Astrocyte (in vitro differentiated cells and primary cell): ENCODE measurements around the gene FLT3. TPM values are rescaled to one million over a fixed set of nuclear protein-coding genes. Genes with fewer than 3 reads are reported as not detected.

Source experiments
- DNase-seq: peaks from one replicate; pipeline ENCODE4 v3.0.0-alpha.2; 2010; ENCODE audit warnings: low read depth
- FAIRE-seq: peaks from 2 replicates; lab custom pipeline; 2011; peaks lifted over from hg19 to GRCh38; lab: Jason Lieb, UNC
- H2AFZ ChIP-seq: 2 replicates; pipeline ENCODE4 v1.6.0; 2012; ENCODE audit warnings: low read depth, low read length, inconsistent platforms
- H3K27ac ChIP-seq: 2 replicates; pipeline ENCODE4 v1.5.1; 2011; ENCODE audit warnings: low read depth, low read length, inconsistent platforms
- H3K27me3 ChIP-seq: 2 replicates; pipeline ENCODE4 v1.6.0; 2011; ENCODE audit warnings: low read length, inconsistent platforms; ENCODE audit not compliant: insufficient read depth
- H3K36me3 ChIP-seq: 2 replicates; pipeline ENCODE4 v1.5.1; 2011; ENCODE audit warnings: low read length, inconsistent platforms; ENCODE audit not compliant: insufficient read depth
- H3K4me1 ChIP-seq: 2 replicates; pipeline ENCODE4 v1.5.1; 2011; ENCODE audit warnings: low read length, inconsistent platforms; ENCODE audit not compliant: insufficient read depth
- H3K4me2 ChIP-seq: 2 replicates; pipeline ENCODE4 v1.6.0; 2012; ENCODE audit warnings: low read length, inconsistent platforms
- H3K4me3 ChIP-seq: 2 replicates; pipeline ENCODE4 v1.5.1; 2011; ENCODE audit warnings: low read depth, mild to moderate bottlenecking, low read length, inconsistent platforms; ENCODE audit not compliant: insufficient read depth
- H3K79me2 ChIP-seq: 2 replicates; pipeline ENCODE4 v1.6.0; 2012; ENCODE audit warnings: mild to moderate bottlenecking, low read length, inconsistent platforms; ENCODE audit not compliant: insufficient read depth
- H3K9ac ChIP-seq: 2 replicates; pipeline ENCODE4 v1.6.0; 2012; ENCODE audit warnings: mild to moderate bottlenecking, low read length, inconsistent platforms
- H3K9me3 ChIP-seq: 2 replicates; pipeline ENCODE4 v1.5.1; 2012; ENCODE audit warnings: low read depth, mild to moderate bottlenecking, low read length, inconsistent platforms; ENCODE audit not compliant: insufficient read depth
- H4K20me1 ChIP-seq: 2 replicates; pipeline ENCODE4 v1.6.0; 2012; ENCODE audit warnings: low read length, inconsistent platforms; ENCODE audit not compliant: insufficient read depth
- H3K27ac Mint-ChIP-seq: one replicate; pipeline ENCODE4 v1.8.0; 2021; ENCODE audit warnings: mild to moderate bottlenecking, mixed read lengths; ENCODE audit not compliant: unreplicated experiment
- H3K27me3 Mint-ChIP-seq: one replicate; pipeline ENCODE4 v1.8.0; 2021; ENCODE audit warnings: low read depth, mixed read lengths; ENCODE audit not compliant: unreplicated experiment
- H3K36me3 Mint-ChIP-seq: one replicate; pipeline ENCODE4 v1.8.0; 2021; ENCODE audit warnings: low read depth, mixed read lengths; ENCODE audit not compliant: unreplicated experiment
- H3K4me1 Mint-ChIP-seq: one replicate; pipeline ENCODE4 v1.8.0; 2021; ENCODE audit warnings: low read depth, mixed read lengths; ENCODE audit not compliant: unreplicated experiment
- H3K4me3 Mint-ChIP-seq: one replicate; pipeline ENCODE4 v1.8.0; 2021; ENCODE audit warnings: mild to moderate bottlenecking, moderate library complexity, mixed read lengths; ENCODE audit not compliant: unreplicated experiment
- H3K9me3 Mint-ChIP-seq: one replicate; pipeline ENCODE4 v1.8.0; 2021; ENCODE audit warnings: mild to moderate bottlenecking, mixed read lengths; ENCODE audit not compliant: unreplicated experiment
- CTCF ChIP-seq: IDR thresholded peaks from 2 replicates; pipeline ENCODE4 v1.5.1; 2011; ENCODE audit warnings: low read depth, mild to moderate bottlenecking, inconsistent platforms, low read length, moderate library complexity; ENCODE audit not compliant: insufficient read depth
- EZH2 ChIP-seq: IDR thresholded peaks from 2 replicates; pipeline ENCODE4 v1.6.1; 2012; ENCODE audit warnings: mild to moderate bottlenecking, low read length, inconsistent platforms; ENCODE audit not compliant: insufficient read depth
- total RNA-seq: library from RNA; stranded (reverse); gene quantifications from 2 replicates; pipeline ENCODE4 v1.2.1, GENCODE V29; 2021

Gene FLT3
- total RNA-seq, 1 donor from 2014 or later: not detected

DNA sequence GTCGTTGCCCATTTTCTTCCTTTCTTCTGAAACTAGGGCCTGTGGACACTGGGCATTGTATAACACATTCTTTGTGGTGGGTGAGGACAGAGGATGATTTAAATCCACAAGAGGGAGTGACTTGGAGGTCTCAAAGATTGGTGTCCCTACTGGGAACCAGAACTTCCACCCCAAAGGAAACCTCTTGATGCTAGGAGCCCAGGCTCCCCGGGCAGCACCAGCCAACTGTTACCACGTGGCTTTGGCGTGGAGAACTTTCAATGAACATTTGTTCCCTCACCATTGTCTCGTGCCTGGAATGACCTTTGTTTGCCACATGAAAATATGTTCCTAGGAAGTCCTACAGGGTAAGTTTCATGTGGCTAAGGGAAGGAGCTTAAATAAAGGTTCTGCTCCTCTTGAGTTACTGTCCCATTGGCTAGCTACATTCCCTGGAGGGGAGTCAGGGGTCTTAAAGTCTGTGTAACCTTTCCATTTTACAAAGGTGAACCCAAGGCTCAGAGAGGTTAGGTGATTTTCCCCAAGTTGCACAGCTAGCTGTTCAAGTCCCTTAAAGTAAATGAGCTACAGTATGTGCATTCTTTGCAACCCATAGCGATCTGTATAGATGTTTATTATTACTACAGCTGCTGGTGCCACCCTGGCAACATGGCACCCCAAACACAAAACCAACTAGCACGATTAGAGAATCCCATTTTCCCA is 126.3 kb downstream of the FLT3 start:
- no peaks in the 10 kb centered on the region for H3K79me2 ChIP-seq
- H3K9me3 Mint-ChIP-seq: peaks cover 24% of the 10 kb centered on the region
- peaks cover 3% of the 10 kb centered on the region for H3K36me3 Mint-ChIP-seq
- no peaks in the 10 kb centered on the region for H4K20me1 ChIP-seq
- no peak overlapping the region for H3K4me3 ChIP-seq
- H3K36me3 ChIP-seq: no peaks in the 10 kb centered on the region
- H3K27me3 Mint-ChIP-seq: peaks cover 86% of the 10 kb centered on the region
- H3K27ac ChIP-seq: no peak overlapping the region
- peaks cover 87% of the 10 kb centered on the region for H3K27me3 ChIP-seq
- no peak for TF ChIP-seq EZH2
- TF ChIP-seq CTCF: no peak
- FAIRE-seq: no peak
- H3K9ac ChIP-seq: no peak overlapping the region
- H3K4me2 ChIP-seq: no peak overlapping the region
- H3K4me1 ChIP-seq: no peaks in the 10 kb centered on the region
- H3K4me1 Mint-ChIP-seq: peaks cover 3% of the 10 kb centered on the region
- DNase-seq: no peak
- H3K27ac Mint-ChIP-seq: no peak overlapping the region
- no peaks in the 10 kb centered on the region for H3K9me3 ChIP-seq
- H2AFZ ChIP-seq: no peak overlapping the region
- H3K4me3 Mint-ChIP-seq: no peak overlapping the region

- H3K4me1 Mint-ChIP-seq: peaks cover 3% of the 10 kb centered on the region
- FAIRE-seq (no peak), DNase-seq (no peak)
- no peak overlapping the region for H3K4me3 Mint-ChIP-seq
- H3K9me3 ChIP-seq: no peaks in the 10 kb centered on the region
- H3K27me3 Mint-ChIP-seq: peaks cover 80% of the 10 kb centered on the region
- H3K27ac ChIP-seq: no peak overlapping the region
- peaks cover 88% of the 10 kb centered on the region for H3K27me3 ChIP-seq
- no peaks in the 10 kb centered on the region for H3K79me2 ChIP-seq
- no peak overlapping the region for H2AFZ ChIP-seq
- H4K20me1 ChIP-seq: no peaks in the 10 kb centered on the region
- H3K4me2 ChIP-seq: no peak overlapping the region
- no peak for TF ChIP-seq EZH2
- TF ChIP-seq CTCF: no peak
- H3K36me3 Mint-ChIP-seq: peaks cover 3% of the 10 kb centered on the region
- H3K4me1 ChIP-seq: no peaks in the 10 kb centered on the region
- no peak overlapping the region for H3K9ac ChIP-seq
- H3K27ac Mint-ChIP-seq: no peak overlapping the region
- H3K9me3 Mint-ChIP-seq: peaks cover 25% of the 10 kb centered on the region
- H3K4me3 ChIP-seq: no peak overlapping the region
- H3K36me3 ChIP-seq: no peaks in the 10 kb centered on the region
These were observed 127.1 kb downstream of the FLT3 start for GRCh38 chr13:27973291-27973690.

- no peaks in the 10 kb centered on the region for H3K9me3 ChIP-seq
- H3K4me3 ChIP-seq: no peak overlapping the region
- TF ChIP-seq EZH2: no peak
- no peak for TF ChIP-seq CTCF
- Mint-ChIP-seq H3K9me3 (peaks cover 26% of the 10 kb centered on the region), H3K36me3 (peaks cover 3% of the 10 kb centered on the region), H3K4me1 (peaks cover 1% of the 10 kb centered on the region), H3K4me3 (no peak overlapping the region), H3K27ac (no peak overlapping the region), H3K27me3 (peaks cover 84% of the 10 kb centered on the region)
- DNase-seq (no peak), FAIRE-seq (no peak)
- H3K27ac ChIP-seq: no peak overlapping the region
- no peak overlapping the region for H3K4me2 ChIP-seq
- H3K36me3 ChIP-seq: no peaks in the 10 kb centered on the region
- no peak overlapping the region for H3K9ac ChIP-seq
- H3K27me3 ChIP-seq: peaks cover 90% of the 10 kb centered on the region
- H2AFZ ChIP-seq: no peak overlapping the region
- H4K20me1 ChIP-seq: no peaks in the 10 kb centered on the region
- H3K4me1 ChIP-seq: no peaks in the 10 kb centered on the region
- H3K79me2 ChIP-seq: no peaks in the 10 kb centered on the region
These were observed 127.9 kb downstream of the FLT3 start for GRCh38 chr13:27972478-27972820.
